ENCODE data around the gene ABCF2.

- TF ChIP-seq CTCF (IDR thresholded peaks at IDR 0.05 in 8 of 11, conservative IDR thresholded peaks at IDR 0.05 in 3 of 11) (no peak), POLR2A (IDR thresholded peaks at IDR 0.05) (no peak)
Observed at GRCh38 chr7:151240536-151240935, 13.5 kb upstream of the ABCF2 start.

Data from spleen (tissue), 7 donors.